Measurements from ENCODE around the gene YTHDF2. TPM values are rescaled to one million over a fixed set of nuclear protein-coding genes. Genes with fewer than 3 reads are reported as not detected.
"Not testable (repeated sequence)": the region's sequence is repeated elsewhere in the genome, so short reads cannot be mapped to it uniquely, and the experiment has no call there.

Gene YTHDF2
- total RNA-seq, 3 donors from 2014 or later (not counting 1 experiment from before 2014, with no cell fraction given): 78.9 to 98.3 (median 97.9) TPM

DNA sequence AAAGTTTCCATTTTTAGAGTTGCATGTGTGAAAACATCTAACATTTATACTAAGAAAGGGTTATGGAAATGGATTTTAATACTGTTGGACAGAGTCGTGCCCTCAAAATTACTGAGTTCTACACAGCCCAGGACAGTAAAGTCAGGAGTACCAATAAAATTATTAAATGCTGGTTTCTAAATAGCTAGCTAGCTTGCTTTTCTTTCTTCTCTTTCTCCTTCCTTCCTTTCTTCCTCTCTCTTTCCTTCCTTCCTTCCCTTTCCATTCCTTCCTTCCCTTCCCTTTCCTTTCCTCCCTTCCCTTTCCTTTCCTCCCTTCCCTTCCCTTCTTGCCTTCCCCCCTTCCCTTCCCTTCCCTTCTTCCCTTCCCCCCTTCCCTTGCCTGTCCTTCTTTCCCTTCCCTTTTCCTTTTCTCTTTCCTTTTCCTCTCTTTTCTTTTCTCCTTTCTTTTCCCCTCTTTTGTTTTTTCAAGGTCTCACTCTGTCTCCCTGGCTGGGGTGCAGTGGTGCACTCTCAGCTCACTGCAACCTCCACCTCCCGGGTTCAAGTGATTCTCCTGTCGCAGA, 33.9 kb downstream of the YTHDF2 start:
- no peaks in the 10 kb centered on the region for H3K27me3 ChIP-seq (ENCODE audit: control insufficient read depth, insufficient read depth, low read length)
- ATAC-seq: no peak

DNA sequence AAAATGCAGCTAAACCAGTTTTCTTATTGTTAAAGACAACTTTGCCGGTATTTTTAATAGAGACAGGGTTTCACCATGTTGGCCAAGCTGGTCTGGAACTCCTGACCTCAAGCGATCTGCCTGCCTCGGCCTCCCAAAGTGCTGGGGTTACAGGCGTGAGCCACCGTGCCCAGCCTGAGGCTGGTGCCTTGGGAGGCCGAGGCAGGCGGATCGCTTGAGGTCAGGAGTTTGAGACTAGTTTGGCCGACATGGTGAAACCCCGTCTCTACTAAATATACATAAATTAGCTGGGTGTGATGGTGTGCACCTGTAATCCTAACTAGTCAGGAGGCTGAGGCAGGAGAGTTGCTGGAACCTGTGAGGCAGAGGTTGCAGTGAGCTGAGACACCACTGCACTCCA, 35.2 kb downstream of the YTHDF2 start:
- H3K9me3 Mint-ChIP-seq; H3K9me3 ChIP-seq (ENCODE audit: control insufficient read depth, insufficient read depth, low read length); ATAC-seq; H3K4me3 ChIP-seq (ENCODE audit: low read length); H3K4me3 Mint-ChIP-seq; H3K27me3 Mint-ChIP-seq (ENCODE audit: low read depth in 2 of 2); H3K36me3 Mint-ChIP-seq; H3K27me3 ChIP-seq (ENCODE audit: control insufficient read depth, insufficient read depth, low read length); intact Hi-C loops (cut with micrococcal nuclease); H3K27ac ChIP-seq (ENCODE audit: low read length); DNase-seq; H3K27ac Mint-ChIP-seq: not testable (repeated sequence)
- H3K4me1 Mint-ChIP-seq: peaks cover 10 to 12% of the 10 kb centered on the region in 2 donors
- peaks cover 11% of the 10 kb centered on the region for H3K36me3 ChIP-seq (ENCODE audit: control insufficient read depth, insufficient read depth, low read length)
- 98% methylated on average over 7 of the region's 10 CpGs for WGBS (ENCODE audit: insufficient coverage)
- H3K4me1 ChIP-seq (ENCODE audit: control insufficient read depth, insufficient read depth, low read length): peaks cover 13% of the 10 kb centered on the region

More for the DNA sequence above, 33.9 kb downstream of the YTHDF2 start:
- Histone ChIP-seq H3K4me3 (ENCODE audit: low read length) (no peak overlapping the region), H3K9me3 (ENCODE audit: control insufficient read depth, insufficient read depth, low read length) (no peaks in the 10 kb centered on the region), H3K27ac (ENCODE audit: low read length) (no peak overlapping the region), H3K4me1 (ENCODE audit: control insufficient read depth, insufficient read depth, low read length) (peaks cover 15% of the 10 kb centered on the region), H3K36me3 (ENCODE audit: control insufficient read depth, insufficient read depth, low read length) (peaks cover 16% of the 10 kb centered on the region)
- TF ChIP-seq, protein P1, sequence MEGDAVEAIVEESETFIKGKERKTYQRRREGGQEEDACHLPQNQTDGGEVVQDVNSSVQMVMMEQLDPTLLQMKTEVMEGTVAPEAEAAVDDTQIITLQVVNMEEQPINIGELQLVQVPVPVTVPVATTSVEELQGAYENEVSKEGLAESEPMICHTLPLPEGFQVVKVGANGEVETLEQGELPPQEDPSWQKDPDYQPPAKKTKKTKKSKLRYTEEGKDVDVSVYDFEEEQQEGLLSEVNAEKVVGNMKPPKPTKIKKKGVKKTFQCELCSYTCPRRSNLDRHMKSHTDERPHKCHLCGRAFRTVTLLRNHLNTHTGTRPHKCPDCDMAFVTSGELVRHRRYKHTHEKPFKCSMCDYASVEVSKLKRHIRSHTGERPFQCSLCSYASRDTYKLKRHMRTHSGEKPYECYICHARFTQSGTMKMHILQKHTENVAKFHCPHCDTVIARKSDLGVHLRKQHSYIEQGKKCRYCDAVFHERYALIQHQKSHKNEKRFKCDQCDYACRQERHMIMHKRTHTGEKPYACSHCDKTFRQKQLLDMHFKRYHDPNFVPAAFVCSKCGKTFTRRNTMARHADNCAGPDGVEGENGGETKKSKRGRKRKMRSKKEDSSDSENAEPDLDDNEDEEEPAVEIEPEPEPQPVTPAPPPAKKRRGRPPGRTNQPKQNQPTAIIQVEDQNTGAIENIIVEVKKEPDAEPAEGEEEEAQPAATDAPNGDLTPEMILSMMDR (IDR thresholded peaks at IDR 0.05): no peak
- intact Hi-C loops (cut with micrococcal nuclease): no loop called here
- Mint-ChIP-seq H3K27ac (peak overlapping the region in 1 of 2 donors; percentile 59), H3K27me3 (ENCODE audit: low read depth in 2 of 2) (no peaks in the 10 kb centered on the region), H3K4me1 (peaks cover 17 to 24% of the 10 kb centered on the region in 2 donors), H3K4me3 (no peak overlapping the region), H3K36me3 (peaks cover 7% of the 10 kb centered on the region), H3K9me3 (no peaks in the 10 kb centered on the region)
- DNase-seq: no peak
- WGBS (ENCODE audit: insufficient coverage): 100% methylated on average over 2 of the region's 3 CpGs

DNA sequence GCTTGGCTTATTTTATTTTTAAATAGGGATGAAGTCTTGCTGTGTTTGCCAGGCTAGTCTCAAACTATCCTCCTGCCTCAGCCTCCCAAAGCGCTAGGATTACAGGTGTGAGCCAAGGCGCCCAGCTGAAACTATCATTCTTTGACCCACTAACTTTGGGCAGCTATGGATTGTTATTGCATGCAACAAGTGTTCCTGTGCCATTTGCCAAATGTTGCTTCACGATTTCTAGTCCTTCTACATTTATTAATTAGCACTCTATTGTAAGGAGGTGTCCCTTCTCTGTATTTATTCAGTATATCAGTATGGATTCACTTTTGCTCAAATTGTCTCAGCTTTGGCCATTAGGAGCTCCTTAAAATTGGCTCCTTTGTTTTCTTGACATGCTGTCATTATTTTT, 36.4 kb downstream of the YTHDF2 start:
- no peak overlapping the region for H3K27ac ChIP-seq (ENCODE audit: low read length)
- no peaks in the 10 kb centered on the region for H3K9me3 Mint-ChIP-seq
- intact Hi-C loops (cut with micrococcal nuclease): no loop called here
- no peaks in the 10 kb centered on the region for H3K9me3 ChIP-seq (ENCODE audit: control insufficient read depth, insufficient read depth, low read length)
- peak overlapping the region in 1 of 2 donors; percentile 31 for H3K27ac Mint-ChIP-seq
- TF ChIP-seq, protein P1 (IDR thresholded peaks at IDR 0.05): no peak
- H3K36me3 ChIP-seq (ENCODE audit: control insufficient read depth, insufficient read depth, low read length): peaks cover 11% of the 10 kb centered on the region
- peaks cover 7% of the 10 kb centered on the region for H3K36me3 Mint-ChIP-seq
- no peak for ATAC-seq
- peaks cover 13% of the 10 kb centered on the region for H3K4me1 ChIP-seq (ENCODE audit: control insufficient read depth, insufficient read depth, low read length)
- H3K4me1 Mint-ChIP-seq: peaks cover 10% of the 10 kb centered on the region in 2 donors
- no peak overlapping the region for H3K4me3 Mint-ChIP-seq
- no peak overlapping the region for H3K4me3 ChIP-seq (ENCODE audit: low read length)
- DNase-seq: no peak
- whole genome bisulfite sequencing (ENCODE audit: insufficient coverage): 100% methylated on average over 2 of the region's 3 CpGs
- H3K27me3 ChIP-seq (ENCODE audit: control insufficient read depth, insufficient read depth, low read length): no peaks in the 10 kb centered on the region
- no peaks in the 10 kb centered on the region for H3K27me3 Mint-ChIP-seq (ENCODE audit: low read depth in 2 of 2)

DNA sequence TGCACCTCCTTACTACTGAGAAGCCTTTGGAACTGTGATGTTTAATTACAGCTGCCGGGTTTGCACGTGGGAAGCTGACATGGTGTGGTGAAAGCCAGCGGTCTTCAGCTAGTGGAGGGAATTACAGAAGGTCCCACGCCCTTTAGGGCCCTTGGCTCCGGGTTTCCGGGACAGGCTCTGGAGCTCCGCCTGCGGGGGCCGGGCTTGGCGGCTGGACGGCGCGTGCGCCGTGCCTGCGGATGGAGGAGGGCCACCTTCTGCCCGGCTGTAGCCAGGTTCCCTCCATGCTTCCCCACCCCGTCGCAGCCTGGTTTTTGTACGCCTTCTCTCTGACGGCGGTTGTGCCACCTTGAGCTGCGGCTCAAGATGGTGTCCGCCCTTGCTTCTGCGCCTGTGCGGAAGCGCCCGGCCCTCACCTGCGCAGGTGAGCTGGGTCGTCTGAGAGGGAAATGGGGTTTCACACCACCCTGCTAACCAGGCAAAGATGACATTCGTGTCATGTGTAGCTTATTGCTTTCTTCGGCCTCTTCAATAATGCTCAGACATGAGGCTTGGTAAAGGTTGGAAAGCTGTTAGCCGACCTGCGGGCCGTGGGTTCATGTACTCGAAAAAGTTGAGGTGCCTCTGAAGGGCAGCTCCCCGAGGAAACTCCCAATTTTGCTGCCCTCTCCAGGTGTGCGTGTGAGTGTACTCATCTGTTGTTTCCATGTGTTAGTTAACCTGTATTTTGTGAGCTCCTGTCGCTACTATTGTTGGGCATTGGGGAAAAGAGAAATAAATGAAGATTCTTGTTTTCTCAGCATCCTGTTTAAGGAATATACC, 38.6 kb downstream of the YTHDF2 start:
- peak overlapping the region; percentile 85 for H3K4me3 Mint-ChIP-seq
- H3K4me1 Mint-ChIP-seq: peaks cover 10% of the 10 kb centered on the region in 2 donors
- Histone ChIP-seq H3K36me3 (ENCODE audit: control insufficient read depth, insufficient read depth, low read length) (peaks cover 3% of the 10 kb centered on the region), H3K4me1 (ENCODE audit: control insufficient read depth, insufficient read depth, low read length) (peaks cover 13% of the 10 kb centered on the region), H3K4me3 (ENCODE audit: low read length) (peak overlapping the region; percentile 63), H3K27ac (ENCODE audit: low read length) (peak overlapping the region; percentile 68), H3K27me3 (ENCODE audit: control insufficient read depth, insufficient read depth, low read length) (no peaks in the 10 kb centered on the region), H3K9me3 (ENCODE audit: control insufficient read depth, insufficient read depth, low read length) (no peaks in the 10 kb centered on the region)
- DNase-seq (peak; percentile 68 to 83), ATAC-seq (peak; percentile 94 to 97 (median 95))
- no peaks in the 10 kb centered on the region for H3K9me3 Mint-ChIP-seq
- peak overlapping the region; percentile 72 to 85 for H3K27ac Mint-ChIP-seq
- no peaks in the 10 kb centered on the region for H3K36me3 Mint-ChIP-seq
- H3K27me3 Mint-ChIP-seq (ENCODE audit: low read depth in 2 of 2): no peaks in the 10 kb centered on the region
- TF ChIP-seq, protein P1 (IDR thresholded peaks at IDR 0.05): no peak
- WGBS (ENCODE audit: insufficient coverage): 16% methylated on average over 39 of the region's 39 CpGs
- intact Hi-C loops (cut with micrococcal nuclease): no loop called here

Measured in natural killer cell (primary cell).